VCaP (cell line): ENCODE data around the gene RNU5B-1.

ENCODE experiments used
- H3K27ac ChIP-seq: fragments of 450-650 bp; 2 replicates; pipeline ENCODE4 v1.5.1; 2017
- CTCF ChIP-seq: fragments of 450-650 bp; conservative IDR thresholded peaks from 2 replicates; pipeline ENCODE4 v1.5.1; 2017; ENCODE audit warnings: mild to moderate bottlenecking, moderate library complexity

The RNU5B-1 gene

GRCh38 chr15:65329984-65330735 lies 25.7 kb downstream of the RNU5B-1 start:
- no peak for TF ChIP-seq CTCF
- no peak overlapping the region for H3K27ac ChIP-seq

GRCh38 chr15:65330934-65331645 lies 26.6 kb downstream of the RNU5B-1 start:
- no peak for TF ChIP-seq CTCF
- H3K27ac ChIP-seq = no peak overlapping the region

GRCh38 chr15:65331811-65332210 lies 27.3 kb downstream of the RNU5B-1 start:
- TF ChIP-seq CTCF = no peak
- no peak overlapping the region for H3K27ac ChIP-seq

GRCh38 chr15:65332391-65333147 lies 28.1 kb downstream of the RNU5B-1 start:
- no peak for TF ChIP-seq CTCF
- H3K27ac ChIP-seq = no peak overlapping the region

- no peak for TF ChIP-seq CTCF
- H3K27ac ChIP-seq = no peak overlapping the region
Measured at GRCh38 chr15:65333148-65333820, 28.8 kb downstream of the RNU5B-1 start.

- no peak for TF ChIP-seq CTCF
- no peak overlapping the region for H3K27ac ChIP-seq
Measured at GRCh38 chr15:65333856-65334255, 29.4 kb downstream of the RNU5B-1 start.
